Measurements from ENCODE around the gene CDH4. TPM values are rescaled to one million over a fixed set of nuclear protein-coding genes. Genes with fewer than 3 reads are reported as not detected.

CDH4 gene
- total RNA-seq, 1 experiment from 2014 or later: 3.9 TPM

- DNase-seq: no peak
- Histone ChIP-seq H3K27me3 (ENCODE audit: control insufficient read depth, insufficient read depth, low read length) (no peaks in the 10 kb centered on the region; the same call in 1 of the 2 replicates), H3K36me3 (replicated peaks; ENCODE audit: control insufficient read depth, insufficient read depth, low read length) (no peaks in the 10 kb centered on the region), H3K4me3 (ENCODE audit: insufficient read depth, low read depth, low read length) (no peak overlapping the region)
These were observed 421.2 kb downstream of the CDH4 start for GRCh38 chr20:61673152-61673847.

- H3K27me3 ChIP-seq (ENCODE audit: control insufficient read depth, insufficient read depth, low read length): no peaks in the 10 kb centered on the region; the same call in 1 of the 2 replicates
- no peak for DNase-seq
- no peak overlapping the region for H3K4me3 ChIP-seq (ENCODE audit: insufficient read depth, low read depth, low read length)
- no peaks in the 10 kb centered on the region for H3K36me3 ChIP-seq (replicated peaks; ENCODE audit: control insufficient read depth, insufficient read depth, low read length)
These were observed 422.1 kb downstream of the CDH4 start for GRCh38 chr20:61674121-61674520.

GRCh38 chr20:61674688-61675087, 422.6 kb downstream of the CDH4 start:
- no peaks in the 10 kb centered on the region; the same call in 1 of the 2 replicates for H3K27me3 ChIP-seq (ENCODE audit: control insufficient read depth, insufficient read depth, low read length)
- DNase-seq: no peak
- H3K4me3 ChIP-seq (ENCODE audit: insufficient read depth, low read depth, low read length): no peak overlapping the region
- no peaks in the 10 kb centered on the region for H3K36me3 ChIP-seq (replicated peaks; ENCODE audit: control insufficient read depth, insufficient read depth, low read length)

GRCh38 chr20:61677928-61678327, 425.9 kb downstream of the CDH4 start:
- Histone ChIP-seq H3K36me3 (replicated peaks; ENCODE audit: control insufficient read depth, insufficient read depth, low read length) (no peaks in the 10 kb centered on the region), H3K4me3 (ENCODE audit: insufficient read depth, low read depth, low read length) (no peak overlapping the region), H3K27me3 (ENCODE audit: control insufficient read depth, insufficient read depth, low read length) (no peaks in the 10 kb centered on the region; the same call in 1 of the 2 replicates)
- no peak for DNase-seq

- H3K4me3 ChIP-seq (ENCODE audit: insufficient read depth, low read depth, low read length): no peak overlapping the region
- H3K27me3 ChIP-seq (ENCODE audit: control insufficient read depth, insufficient read depth, low read length): no peaks in the 10 kb centered on the region; the same call in 1 of the 2 replicates
- no peak for DNase-seq
- no peaks in the 10 kb centered on the region for H3K36me3 ChIP-seq (replicated peaks; ENCODE audit: control insufficient read depth, insufficient read depth, low read length)
These were observed 426.4 kb downstream of the CDH4 start for GRCh38 chr20:61678437-61678836.

GRCh38 chr20:61679473-61679872, 427.4 kb downstream of the CDH4 start:
- Histone ChIP-seq H3K4me3 (ENCODE audit: insufficient read depth, low read depth, low read length) (no peak overlapping the region), H3K36me3 (replicated peaks; ENCODE audit: control insufficient read depth, insufficient read depth, low read length) (no peaks in the 10 kb centered on the region)

GRCh38 chr20:61680096-61680495, 428.0 kb downstream of the CDH4 start:
- no peaks in the 10 kb centered on the region for H3K36me3 ChIP-seq (replicated peaks; ENCODE audit: control insufficient read depth, insufficient read depth, low read length)
- DNase-seq: no peak
- no peak overlapping the region for H3K4me3 ChIP-seq (ENCODE audit: insufficient read depth, low read depth, low read length)
- H3K27me3 ChIP-seq (ENCODE audit: control insufficient read depth, insufficient read depth, low read length): no peaks in the 10 kb centered on the region; the same call in 1 of the 2 replicates

More at GRCh38 chr20:61679473-61679872, 427.4 kb downstream of the CDH4 start:
- no peaks in the 10 kb centered on the region; the same call in 1 of the 2 replicates for H3K27me3 ChIP-seq (ENCODE audit: control insufficient read depth, insufficient read depth, low read length)
- DNase-seq: no peak

GRCh38 chr20:61682114-61682995, 430.3 kb downstream of the CDH4 start:
- H3K36me3 ChIP-seq (replicated peaks; ENCODE audit: control insufficient read depth, insufficient read depth, low read length): no peaks in the 10 kb centered on the region
- no peak for DNase-seq
- H3K4me3 ChIP-seq (ENCODE audit: insufficient read depth, low read depth, low read length): no peak overlapping the region
- no peaks in the 10 kb centered on the region; the same call in 1 of the 2 replicates for H3K27me3 ChIP-seq (ENCODE audit: control insufficient read depth, insufficient read depth, low read length)

GRCh38 chr20:61682996-61683681, 431.1 kb downstream of the CDH4 start:
- Histone ChIP-seq H3K27me3 (ENCODE audit: control insufficient read depth, insufficient read depth, low read length) (no peaks in the 10 kb centered on the region; the same call in 1 of the 2 replicates), H3K36me3 (replicated peaks; ENCODE audit: control insufficient read depth, insufficient read depth, low read length) (no peaks in the 10 kb centered on the region), H3K4me3 (ENCODE audit: insufficient read depth, low read depth, low read length) (no peak overlapping the region)
- DNase-seq: no peak

GRCh38 chr20:61683721-61684120, 431.7 kb downstream of the CDH4 start:
- Histone ChIP-seq H3K36me3 (replicated peaks; ENCODE audit: control insufficient read depth, insufficient read depth, low read length) (no peaks in the 10 kb centered on the region), H3K27me3 (ENCODE audit: control insufficient read depth, insufficient read depth, low read length) (no peaks in the 10 kb centered on the region; the same call in 1 of the 2 replicates), H3K4me3 (ENCODE audit: insufficient read depth, low read depth, low read length) (no peak overlapping the region)
- no peak for DNase-seq

- no peaks in the 10 kb centered on the region; the same call in 1 of the 2 replicates for H3K27me3 ChIP-seq (ENCODE audit: control insufficient read depth, insufficient read depth, low read length)
- H3K4me3 ChIP-seq (ENCODE audit: insufficient read depth, low read depth, low read length): no peak overlapping the region
- DNase-seq: no peak
- H3K36me3 ChIP-seq (replicated peaks; ENCODE audit: control insufficient read depth, insufficient read depth, low read length): no peaks in the 10 kb centered on the region
These were observed 432.1 kb downstream of the CDH4 start for GRCh38 chr20:61684136-61684535.

GRCh38 chr20:61684583-61685235, 432.6 kb downstream of the CDH4 start:
- DNase-seq: no peak
- H3K4me3 ChIP-seq (ENCODE audit: insufficient read depth, low read depth, low read length): no peak overlapping the region
- no peaks in the 10 kb centered on the region; the same call in 1 of the 2 replicates for H3K27me3 ChIP-seq (ENCODE audit: control insufficient read depth, insufficient read depth, low read length)
- H3K36me3 ChIP-seq (replicated peaks; ENCODE audit: control insufficient read depth, insufficient read depth, low read length): no peaks in the 10 kb centered on the region

GRCh38 chr20:61685462-61685861, 433.4 kb downstream of the CDH4 start:
- DNase-seq: no peak
- H3K4me3 ChIP-seq (ENCODE audit: insufficient read depth, low read depth, low read length): no peak overlapping the region
- H3K27me3 ChIP-seq (ENCODE audit: control insufficient read depth, insufficient read depth, low read length): no peaks in the 10 kb centered on the region; the same call in 1 of the 2 replicates
- no peaks in the 10 kb centered on the region for H3K36me3 ChIP-seq (replicated peaks; ENCODE audit: control insufficient read depth, insufficient read depth, low read length)
